OCI-LY1 (cell line): Measurements from ENCODE around the gene FAM136A.

Experiments
- H2AFZ ChIP-seq: fragments of 200-600 bp; sonication (generic), shearing (Covaris generic); 2 replicates; pipeline ENCODE4 v1.6.0; 2014; ENCODE audit warnings: antibody characterized with exemption, mild to moderate bottlenecking, low read length
- H3F3A ChIP-seq: fragments of 200-600 bp; sonication (generic), shearing (Covaris generic); 2 replicates; pipeline ENCODE4 v1.6.0; 2014; ENCODE audit warnings: mild to moderate bottlenecking, antibody characterized with exemption, low read length, moderate library complexity; ENCODE audit not compliant: insufficient read depth
- H3K27ac ChIP-seq: fragments of 200-600 bp; sonication (generic); 2 replicates; pipeline ENCODE4 v1.5.1; 2014; ENCODE audit warnings: low read length, mixed run types, mild to moderate bottlenecking, low read depth; ENCODE audit not compliant: poor library complexity, severe bottlenecking
- H3K27me3 ChIP-seq: fragments of 200-600 bp; sonication (generic); 2 replicates; pipeline ENCODE4 v1.6.0; 2014; ENCODE audit warnings: antibody characterized with exemption, mild to moderate bottlenecking, low read length, moderate library complexity; ENCODE audit not compliant: insufficient read depth
- H3K36me3 ChIP-seq: fragments of 200-600 bp; sonication (generic); 2 replicates; pipeline ENCODE4 v1.6.1; 2014; ENCODE audit warnings: mild to moderate bottlenecking, antibody characterized with exemption, low read length, moderate library complexity, mixed read lengths; ENCODE audit not compliant: insufficient read depth
- H3K4me1 ChIP-seq: fragments of 200-600 bp; sonication (generic); 2 replicates; pipeline ENCODE4 v1.5.1; 2014; ENCODE audit warnings: mild to moderate bottlenecking, low read length, moderate library complexity; ENCODE audit not compliant: insufficient read depth, severe bottlenecking
- H3K4me2 ChIP-seq: fragments of 200-600 bp; sonication (generic), shearing (Covaris generic); 2 replicates; pipeline ENCODE4 v1.6.1; 2014; ENCODE audit warnings: low read length
- H3K4me3 ChIP-seq: fragments of 200-600 bp; sonication (generic); 2 replicates; pipeline ENCODE4 v1.5.1; 2014; ENCODE audit warnings: low read length, low read depth, mild to moderate bottlenecking, mixed read lengths; ENCODE audit not compliant: poor library complexity, severe bottlenecking
- H3K79me2 ChIP-seq: fragments of 200-600 bp; shearing (Covaris generic); 2 replicates; pipeline ENCODE4 v1.6.1; 2016; ENCODE audit warnings: mixed run types, low read length, mixed read lengths; ENCODE audit not compliant: insufficient read depth
- H3K9ac ChIP-seq: fragments of 200-600 bp; sonication (generic), shearing (Covaris generic); 2 replicates; pipeline ENCODE4 v1.6.1; 2014; ENCODE audit warnings: mild to moderate bottlenecking, low read length, mixed read lengths
- H3K9me2 ChIP-seq: fragments of 200-600 bp; sonication (generic), shearing (Covaris generic); 2 replicates; pipeline ENCODE4 v1.6.1; 2014; ENCODE audit warnings: low read depth, mild to moderate bottlenecking, low read length, mixed read lengths
- H3K9me3 ChIP-seq: fragments of 200-600 bp; shearing (Covaris generic); 2 replicates; pipeline ENCODE4 v1.6.1; 2014; ENCODE audit warnings: low read length, mixed read lengths
- H4K20me1 ChIP-seq: fragments of 200-600 bp; sonication (generic), shearing (Covaris generic); 2 replicates; pipeline ENCODE4 v1.6.0; 2016; ENCODE audit warnings: mild to moderate bottlenecking, low read length; ENCODE audit not compliant: insufficient read depth
- CTCF ChIP-seq: fragments of 200-600 bp; sonication (generic), shearing (Covaris generic); IDR thresholded peaks from 2 replicates; pipeline ENCODE4 v1.5.1; 2017; ENCODE audit warnings: mild to moderate bottlenecking, antibody characterized with exemption, low read length, moderate library complexity, mixed read lengths
- EZH2 ChIP-seq: fragments of 200-600 bp; sonication (generic), shearing (Covaris generic); IDR thresholded peaks from 2 replicates; pipeline ENCODE4 v1.8.0; 2017; ENCODE audit warnings: borderline replicate concordance, mixed run types, mild to moderate bottlenecking, antibody characterized with exemption, low read length, moderate library complexity, mixed read lengths

Gene FAM136A

GRCh38 chr2:70330476-70330875 lies 28.6 kb upstream of the FAM136A start:
- no peak overlapping the region for H3K4me2 ChIP-seq
- H3K4me3 ChIP-seq: no peak overlapping the region
- H4K20me1 ChIP-seq: no peaks in the 10 kb centered on the region
- no peak overlapping the region for H3K9ac ChIP-seq
- no peaks in the 10 kb centered on the region for H3F3A ChIP-seq
- no peaks in the 10 kb centered on the region for H3K79me2 ChIP-seq
- TF ChIP-seq EZH2: no peak
- TF ChIP-seq CTCF: no peak
- no peak overlapping the region for H2AFZ ChIP-seq
- H3K4me1 ChIP-seq: no peaks in the 10 kb centered on the region
- H3K36me3 ChIP-seq: no peaks in the 10 kb centered on the region
- H3K27ac ChIP-seq: no peak overlapping the region
- no peaks in the 10 kb centered on the region for H3K9me2 ChIP-seq
- H3K27me3 ChIP-seq: no peaks in the 10 kb centered on the region; the same call in 1 of the 2 replicates
- no peaks in the 10 kb centered on the region for H3K9me3 ChIP-seq

GRCh38 chr2:70328921-70329561 lies 27.2 kb upstream of the FAM136A start:
- Histone ChIP-seq H3K9me3 (no peaks in the 10 kb centered on the region), H3F3A (no peaks in the 10 kb centered on the region), H2AFZ (no peak overlapping the region), H3K4me3 (no peak overlapping the region), H3K27ac (no peak overlapping the region), H3K79me2 (no peaks in the 10 kb centered on the region), H3K27me3 (no peaks in the 10 kb centered on the region; the same call in 1 of the 2 replicates), H3K4me2 (no peak overlapping the region), H3K36me3 (no peaks in the 10 kb centered on the region), H3K9me2 (no peaks in the 10 kb centered on the region), H3K4me1 (no peaks in the 10 kb centered on the region), H3K9ac (no peak overlapping the region), H4K20me1 (no peaks in the 10 kb centered on the region)
- TF ChIP-seq CTCF (no peak), EZH2 (no peak)

- Histone ChIP-seq H3K4me3 (no peak overlapping the region), H3K4me2 (no peak overlapping the region), H2AFZ (no peak overlapping the region), H3K4me1 (no peaks in the 10 kb centered on the region), H4K20me1 (no peaks in the 10 kb centered on the region), H3K9ac (no peak overlapping the region), H3K36me3 (no peaks in the 10 kb centered on the region), H3K9me2 (no peaks in the 10 kb centered on the region), H3K79me2 (no peaks in the 10 kb centered on the region), H3F3A (no peaks in the 10 kb centered on the region), H3K27ac (no peak overlapping the region), H3K27me3 (peaks cover 4% of the 10 kb centered on the region), H3K9me3 (no peaks in the 10 kb centered on the region)
- TF ChIP-seq EZH2 (no peak), CTCF (no peak)
Observed at GRCh38 chr2:70325875-70326274, 24.0 kb upstream of the FAM136A start.
